GM21737 (cell line): Measurements from ENCODE around the gene CROCC2.

Source experiments
- ATAC-seq: cut with Tn5 transposase; IDR thresholded peaks from one replicate; pipeline ENCODE4 v1.9.1; 2021; ENCODE audit warnings: mild to moderate bottlenecking, moderate library complexity; ENCODE audit not compliant: unreplicated experiment

The CROCC2 gene

GRCh38 chr2:240983361-240983995 is 77.3 kb downstream of the CROCC2 start:
- ATAC-seq: no peak

- no peak for ATAC-seq
These were observed 77.9 kb downstream of the CROCC2 start for GRCh38 chr2:240983996-240984498.

DNA sequence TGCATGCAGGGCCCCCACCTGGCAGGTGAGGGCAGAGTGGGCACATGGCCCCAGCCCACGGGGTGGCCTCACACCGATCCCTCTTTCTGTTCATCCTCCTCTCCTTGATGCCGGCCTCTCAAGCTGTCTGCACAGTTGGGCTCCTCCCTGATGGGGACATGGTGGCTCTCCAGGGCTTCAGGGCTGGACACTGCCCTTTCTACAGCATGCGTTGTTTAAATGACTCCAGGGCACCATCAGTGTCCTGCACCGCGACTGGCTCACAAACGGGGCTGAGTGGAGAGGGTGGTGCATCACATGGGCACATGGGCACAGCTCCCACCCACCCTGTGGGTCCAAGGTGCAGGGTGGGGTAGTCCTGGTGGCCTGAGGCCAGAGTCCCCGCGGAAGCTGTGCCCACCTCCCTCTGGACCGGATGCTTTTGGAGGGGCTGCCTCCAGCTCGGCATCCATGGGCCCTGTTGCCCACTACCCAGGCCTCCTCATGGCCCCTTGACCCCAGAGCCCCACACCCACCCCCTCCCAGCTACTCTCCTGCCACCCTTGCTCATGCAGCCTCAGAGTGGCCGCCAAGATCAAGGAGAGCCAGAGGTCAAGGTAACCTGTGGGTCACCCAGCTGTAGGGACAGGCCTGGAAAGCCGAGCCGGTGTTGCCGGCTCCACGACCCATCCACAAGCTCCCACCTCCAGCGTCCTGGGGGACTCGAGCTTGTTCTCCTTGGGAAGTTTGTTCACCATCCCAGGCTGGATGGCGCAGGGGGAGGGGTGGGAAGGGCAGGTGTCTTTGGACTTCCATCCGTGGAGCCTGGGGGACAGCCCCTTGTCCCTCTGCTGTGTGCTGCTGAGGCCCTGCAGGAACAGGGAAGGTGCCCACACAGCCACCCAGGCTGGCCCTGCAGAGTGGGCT is 80.0 kb downstream of the CROCC2 start:
- ATAC-seq: no peak

GRCh38 chr2:240986787-240987411 is 80.8 kb downstream of the CROCC2 start:
- ATAC-seq: no peak

DNA sequence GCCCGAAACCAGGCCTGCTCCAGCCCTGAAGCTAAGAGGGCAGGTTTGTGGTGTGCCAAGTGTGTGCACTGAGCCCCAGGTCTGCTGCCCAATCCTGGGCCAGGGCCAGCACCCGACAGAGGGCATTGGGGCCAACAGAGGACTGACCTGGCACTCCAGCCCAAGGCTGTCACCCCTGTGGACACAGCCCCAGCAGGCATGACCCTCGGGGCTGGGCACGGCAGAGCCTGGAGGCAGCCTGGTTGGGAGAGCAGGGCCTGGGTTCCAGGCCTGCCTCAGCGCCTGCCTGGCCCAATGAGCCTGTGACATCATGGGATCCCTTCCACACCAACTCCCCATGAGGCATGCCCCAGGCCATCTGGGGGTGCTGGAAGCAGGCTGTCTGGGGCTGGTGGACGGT is 81.5 kb downstream of the CROCC2 start:
- no peak for ATAC-seq

GRCh38 chr2:240988146-240988545 is 82.0 kb downstream of the CROCC2 start:
- ATAC-seq: no peak

- no peak for ATAC-seq
These were observed 82.6 kb downstream of the CROCC2 start for GRCh38 chr2:240988571-240989271.

GRCh38 chr2:240989451-240990265 is 83.5 kb downstream of the CROCC2 start:
- no peak for ATAC-seq

GRCh38 chr2:240990266-240990529 is 84.1 kb downstream of the CROCC2 start:
- no peak for ATAC-seq

GRCh38 chr2:240990726-240991377 is 84.7 kb downstream of the CROCC2 start:
- no peak for ATAC-seq

- ATAC-seq: no peak
These were observed 85.5 kb downstream of the CROCC2 start for GRCh38 chr2:240991378-240992263.

GRCh38 chr2:240992572-240993291 is 86.6 kb downstream of the CROCC2 start:
- no peak for ATAC-seq

DNA sequence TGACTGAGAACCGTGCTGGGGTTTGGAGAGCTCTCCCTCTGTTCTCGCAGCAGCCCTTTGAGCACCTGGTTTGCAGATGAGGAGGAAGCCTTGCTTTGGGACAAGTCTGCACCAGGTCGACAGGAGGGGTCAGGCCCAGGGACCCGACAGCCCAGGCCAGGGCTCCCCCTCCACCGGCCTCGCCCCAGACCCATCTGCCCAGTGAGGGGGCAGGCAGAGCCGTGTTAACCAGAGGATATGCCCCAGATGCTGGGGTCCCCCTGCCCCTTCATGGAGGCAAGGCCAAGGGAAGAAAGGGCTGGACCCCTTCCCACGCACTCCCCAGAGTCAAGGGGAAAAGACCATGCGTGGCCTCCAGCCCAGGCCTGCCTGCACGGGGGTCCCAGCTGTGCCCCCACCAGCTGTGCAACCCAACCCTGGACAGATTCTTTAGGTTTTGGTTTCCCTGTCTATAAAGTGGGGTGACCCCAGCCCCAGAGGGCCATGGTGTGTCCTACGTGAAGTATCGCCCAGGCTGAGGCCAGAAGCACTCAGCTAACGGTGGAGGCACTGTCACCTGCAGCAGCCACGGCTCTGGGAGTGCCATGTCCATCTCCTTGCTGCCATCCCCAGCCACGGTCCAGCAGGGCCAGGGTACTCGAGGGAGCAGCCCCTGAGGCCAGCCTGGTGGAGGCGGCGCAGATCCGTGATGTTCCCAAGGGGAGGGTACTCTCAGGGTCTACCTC is 87.5 kb downstream of the CROCC2 start:
- ATAC-seq: no peak

DNA sequence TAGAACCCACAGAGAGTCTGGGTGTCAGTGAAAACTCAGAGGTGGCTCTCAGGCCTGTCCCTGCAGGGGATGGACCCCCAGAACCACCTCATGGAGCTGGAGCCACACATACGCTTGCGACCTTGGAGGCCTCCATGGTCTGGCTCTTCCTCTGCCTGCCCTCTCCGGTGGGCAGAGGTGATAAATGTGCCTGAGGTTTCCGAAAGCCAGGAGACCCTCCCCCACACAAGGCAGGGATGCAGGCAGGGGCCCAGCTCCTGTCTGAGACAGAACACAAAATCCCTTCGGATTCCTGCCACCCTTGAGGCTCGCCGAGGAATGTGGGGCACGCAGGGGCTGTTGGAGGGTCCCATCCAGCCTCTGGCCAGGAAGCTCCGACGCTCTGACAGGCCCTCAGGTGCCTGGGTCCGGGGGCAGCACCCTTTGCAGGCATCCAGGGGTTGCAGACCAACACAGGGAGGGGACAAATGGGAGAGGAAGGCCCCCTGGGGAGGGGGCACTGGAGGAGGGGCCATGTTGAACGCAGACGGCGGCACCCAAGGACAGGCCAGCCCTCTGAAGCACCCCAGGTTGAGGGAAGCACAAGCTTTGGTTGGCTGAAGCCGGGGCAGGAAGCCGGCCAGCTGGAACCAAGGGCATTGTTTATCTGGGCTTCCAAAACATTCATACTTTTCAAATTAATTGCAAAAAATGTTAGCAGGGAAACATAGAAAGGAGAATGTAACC is 88.2 kb downstream of the CROCC2 start:
- ATAC-seq: no peak

- no peak for ATAC-seq
These were observed 89.2 kb downstream of the CROCC2 start for GRCh38 chr2:240995041-240996021.
